Neural progenitor cell (in vitro differentiated cells): ENCODE measurements around the gene C1QA.

ENCODE experiments used
- CTCF ChIP-seq: fragments of 200-600 bp; sonication (generic); IDR thresholded peaks from 2 replicates; pipeline ENCODE4 v1.5.1; 2017; ENCODE audit warnings: antibody characterized with exemption, mild to moderate bottlenecking
- EZH2 ChIP-seq: fragments of 200-600 bp; sonication (generic); IDR thresholded peaks from 2 replicates; pipeline ENCODE4 v1.6.1; 2017; ENCODE audit warnings: antibody characterized with exemption, mild to moderate bottlenecking, moderate library complexity
- EZH2phosphoT487 ChIP-seq: fragments of 200-600 bp; sonication (generic); IDR thresholded peaks from 2 replicates; pipeline ENCODE4 v1.6.1; 2017; ENCODE audit warnings: antibody characterized with exemption

GRCh38 chr1:22627331-22627730 lies 9.1 kb upstream of the C1QA start:
- TF ChIP-seq CTCF (no peak), EZH2 (no peak), EZH2phosphoT487 (no peak)
